ENCODE measurements around the gene PCCA. TPM values are rescaled to one million over a fixed set of nuclear protein-coding genes. Genes with fewer than 3 reads are reported as not detected.

Gene PCCA
- total and polyA plus RNA-seq, 4 donors, result 30.1 to 160 (median 76.3) TPM

DNA sequence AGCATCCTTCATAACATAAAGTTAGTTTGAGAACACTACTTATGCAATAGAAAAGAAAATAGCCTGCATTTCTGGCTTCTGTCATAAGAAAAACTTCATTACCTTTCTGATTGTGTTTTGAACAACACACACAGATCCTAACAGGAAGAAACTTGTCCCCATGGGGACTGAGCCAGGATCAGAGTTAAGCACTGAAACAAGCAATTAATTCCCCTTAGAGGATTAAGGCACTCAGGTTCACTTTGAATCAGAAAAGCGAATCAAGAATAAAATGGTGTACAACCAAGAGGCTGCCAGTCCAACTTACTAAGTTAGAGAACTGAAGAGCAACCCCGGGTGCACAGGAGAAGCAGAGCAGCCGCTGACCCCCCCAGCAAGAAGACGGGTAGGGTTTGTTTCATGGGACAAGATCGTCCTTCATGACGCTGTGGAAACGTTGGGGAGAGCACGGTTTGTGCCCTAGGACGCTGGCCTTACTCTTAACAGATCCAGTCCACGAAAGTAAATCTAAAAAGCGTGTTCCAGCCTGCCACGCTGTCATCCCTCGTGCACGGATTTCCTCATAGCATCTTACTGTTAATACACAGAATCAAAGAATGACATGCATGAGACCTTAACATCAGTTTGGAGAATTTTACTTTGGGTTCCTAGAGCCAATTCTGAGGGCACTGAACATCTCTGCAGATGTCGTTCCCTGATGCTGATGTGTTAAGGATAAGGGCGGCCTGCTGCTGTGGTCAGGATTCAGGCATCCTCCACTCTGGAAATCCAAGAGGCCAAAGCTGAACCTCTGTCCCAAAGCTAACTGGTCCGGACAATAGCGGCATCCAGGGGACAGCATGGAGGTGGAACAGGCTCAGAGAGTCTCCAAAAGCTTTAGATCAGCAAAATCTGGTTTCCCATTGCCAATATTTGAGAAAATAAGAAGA, 453.3 kb downstream of the PCCA start:
- no peaks in the 10 kb centered on the region for H3K27me3 ChIP-seq (ENCODE audit: control insufficient read depth in 4 of 4, insufficient read depth in 4 of 4, low read length in 3 of 4)
- H3K9ac ChIP-seq (ENCODE audit: low read depth in 1 of 2, low read length in 2 of 2), result no peak overlapping the region
- 97% methylated on average over 18 of the region's 18 CpGs for WGBS
- H3K4me3 ChIP-seq (ENCODE audit: low read depth in 1 of 3, low read length in 3 of 3), result no peak overlapping the region
- H3K4me1 ChIP-seq (ENCODE audit: control insufficient read depth in 4 of 4, insufficient read depth in 4 of 4, low read length in 3 of 4), result peaks cover 3 to 31% (median 21%) of the 10 kb centered on the region in 4 donors
- no peak for TF ChIP-seq HNF4G (IDR thresholded peaks at IDR 0.05)
- no peak for TF ChIP-seq NR2F2 (IDR thresholded peaks at IDR 0.05)
- no peak for TF ChIP-seq JUND (IDR thresholded peaks at IDR 0.05)
- TF ChIP-seq, protein P1, sequence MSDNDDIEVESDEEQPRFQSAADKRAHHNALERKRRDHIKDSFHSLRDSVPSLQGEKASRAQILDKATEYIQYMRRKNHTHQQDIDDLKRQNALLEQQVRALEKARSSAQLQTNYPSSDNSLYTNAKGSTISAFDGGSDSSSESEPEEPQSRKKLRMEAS (IDR thresholded peaks at IDR 0.05), result no peak
- TF ChIP-seq EGR1 (IDR thresholded peaks at IDR 0.05; ENCODE audit: low read depth in 2 of 2), result no peak
- no peak for TF ChIP-seq TAF1 (conservative IDR thresholded peaks at IDR 0.05)
- no peak for TF ChIP-seq RAD21 (IDR thresholded peaks at IDR 0.05)
- no peak for TF ChIP-seq SP1 (IDR thresholded peaks at IDR 0.05)
- TF ChIP-seq RXRA (IDR thresholded peaks at IDR 0.05), result no peak
- no peak for TF ChIP-seq GABPA (IDR thresholded peaks at IDR 0.05 in 1 of 2, conservative IDR thresholded peaks at IDR 0.05 in 1 of 2)
- TF ChIP-seq, protein P2, sequence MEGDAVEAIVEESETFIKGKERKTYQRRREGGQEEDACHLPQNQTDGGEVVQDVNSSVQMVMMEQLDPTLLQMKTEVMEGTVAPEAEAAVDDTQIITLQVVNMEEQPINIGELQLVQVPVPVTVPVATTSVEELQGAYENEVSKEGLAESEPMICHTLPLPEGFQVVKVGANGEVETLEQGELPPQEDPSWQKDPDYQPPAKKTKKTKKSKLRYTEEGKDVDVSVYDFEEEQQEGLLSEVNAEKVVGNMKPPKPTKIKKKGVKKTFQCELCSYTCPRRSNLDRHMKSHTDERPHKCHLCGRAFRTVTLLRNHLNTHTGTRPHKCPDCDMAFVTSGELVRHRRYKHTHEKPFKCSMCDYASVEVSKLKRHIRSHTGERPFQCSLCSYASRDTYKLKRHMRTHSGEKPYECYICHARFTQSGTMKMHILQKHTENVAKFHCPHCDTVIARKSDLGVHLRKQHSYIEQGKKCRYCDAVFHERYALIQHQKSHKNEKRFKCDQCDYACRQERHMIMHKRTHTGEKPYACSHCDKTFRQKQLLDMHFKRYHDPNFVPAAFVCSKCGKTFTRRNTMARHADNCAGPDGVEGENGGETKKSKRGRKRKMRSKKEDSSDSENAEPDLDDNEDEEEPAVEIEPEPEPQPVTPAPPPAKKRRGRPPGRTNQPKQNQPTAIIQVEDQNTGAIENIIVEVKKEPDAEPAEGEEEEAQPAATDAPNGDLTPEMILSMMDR (IDR thresholded peaks at IDR 0.05; ENCODE audit: low read depth, low read length, missing input control), result no peak
- TF ChIP-seq FOXA2 (IDR thresholded peaks at IDR 0.05), result no peak
- DNase-seq (ENCODE audit: low spot score), result no peak
- no peaks in the 10 kb centered on the region for H3K36me3 ChIP-seq (ENCODE audit: control insufficient read depth in 4 of 4, insufficient read depth in 3 of 4, low read depth in 1 of 4, low read length in 3 of 4)
- no peak overlapping the region for H3K27ac ChIP-seq (ENCODE audit: low read depth in 1 of 2, low read length in 2 of 2)
- no peaks in the 10 kb centered on the region for H3K9me3 ChIP-seq (ENCODE audit: control insufficient read depth in 4 of 4, low read length in 3 of 4)

DNA sequence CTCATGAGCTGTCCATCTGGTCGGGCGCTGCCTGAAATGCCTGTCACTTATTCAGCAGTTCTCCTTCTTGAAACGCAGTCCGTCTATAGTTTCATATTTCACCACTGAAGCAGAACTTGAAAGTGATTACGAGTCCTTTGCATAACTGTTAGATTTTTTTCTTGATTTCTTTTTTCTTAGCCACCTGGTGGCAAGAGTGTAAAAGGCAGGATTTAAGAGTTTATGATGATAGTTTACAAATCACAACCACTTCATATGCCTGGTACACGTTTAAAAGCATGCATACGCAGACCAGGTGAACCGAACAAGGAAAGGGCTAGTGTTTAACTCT, 453.9 kb downstream of the PCCA start:
- Histone ChIP-seq H3K4me1 (ENCODE audit: control insufficient read depth in 4 of 4, insufficient read depth in 4 of 4, low read length in 3 of 4) (peaks cover 3 to 35% (median 26%) of the 10 kb centered on the region in 4 donors), H3K27ac (ENCODE audit: low read depth in 1 of 2, low read length in 2 of 2) (no peak overlapping the region), H3K9me3 (ENCODE audit: control insufficient read depth in 4 of 4, low read length in 3 of 4) (no peaks in the 10 kb centered on the region), H3K4me3 (ENCODE audit: low read depth in 1 of 3, low read length in 3 of 3) (no peak overlapping the region), H3K36me3 (ENCODE audit: control insufficient read depth in 4 of 4, insufficient read depth in 3 of 4, low read depth in 1 of 4, low read length in 3 of 4) (no peaks in the 10 kb centered on the region), H3K27me3 (ENCODE audit: control insufficient read depth in 4 of 4, insufficient read depth in 4 of 4, low read length in 3 of 4) (no peaks in the 10 kb centered on the region), H3K9ac (ENCODE audit: low read depth in 1 of 2, low read length in 2 of 2) (no peak overlapping the region)
- TF ChIP-seq RAD21 (IDR thresholded peaks at IDR 0.05), result peak; percentile 54 to 76
- TF ChIP-seq, protein P2 (IDR thresholded peaks at IDR 0.05; ENCODE audit: low read depth, low read length, missing input control), result peak; percentile 42
- TF ChIP-seq, protein P3, sequence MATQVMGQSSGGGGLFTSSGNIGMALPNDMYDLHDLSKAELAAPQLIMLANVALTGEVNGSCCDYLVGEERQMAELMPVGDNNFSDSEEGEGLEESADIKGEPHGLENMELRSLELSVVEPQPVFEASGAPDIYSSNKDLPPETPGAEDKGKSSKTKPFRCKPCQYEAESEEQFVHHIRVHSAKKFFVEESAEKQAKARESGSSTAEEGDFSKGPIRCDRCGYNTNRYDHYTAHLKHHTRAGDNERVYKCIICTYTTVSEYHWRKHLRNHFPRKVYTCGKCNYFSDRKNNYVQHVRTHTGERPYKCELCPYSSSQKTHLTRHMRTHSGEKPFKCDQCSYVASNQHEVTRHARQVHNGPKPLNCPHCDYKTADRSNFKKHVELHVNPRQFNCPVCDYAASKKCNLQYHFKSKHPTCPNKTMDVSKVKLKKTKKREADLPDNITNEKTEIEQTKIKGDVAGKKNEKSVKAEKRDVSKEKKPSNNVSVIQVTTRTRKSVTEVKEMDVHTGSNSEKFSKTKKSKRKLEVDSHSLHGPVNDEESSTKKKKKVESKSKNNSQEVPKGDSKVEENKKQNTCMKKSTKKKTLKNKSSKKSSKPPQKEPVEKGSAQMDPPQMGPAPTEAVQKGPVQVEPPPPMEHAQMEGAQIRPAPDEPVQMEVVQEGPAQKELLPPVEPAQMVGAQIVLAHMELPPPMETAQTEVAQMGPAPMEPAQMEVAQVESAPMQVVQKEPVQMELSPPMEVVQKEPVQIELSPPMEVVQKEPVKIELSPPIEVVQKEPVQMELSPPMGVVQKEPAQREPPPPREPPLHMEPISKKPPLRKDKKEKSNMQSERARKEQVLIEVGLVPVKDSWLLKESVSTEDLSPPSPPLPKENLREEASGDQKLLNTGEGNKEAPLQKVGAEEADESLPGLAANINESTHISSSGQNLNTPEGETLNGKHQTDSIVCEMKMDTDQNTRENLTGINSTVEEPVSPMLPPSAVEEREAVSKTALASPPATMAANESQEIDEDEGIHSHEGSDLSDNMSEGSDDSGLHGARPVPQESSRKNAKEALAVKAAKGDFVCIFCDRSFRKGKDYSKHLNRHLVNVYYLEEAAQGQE (IDR thresholded peaks at IDR 0.05), result no peak
- no peak for TF ChIP-seq NR2F2 (IDR thresholded peaks at IDR 0.05)
- no peak for DNase-seq (ENCODE audit: low spot score)
- 51% methylated on average over 8 of the region's 8 CpGs for WGBS

All from liver (tissue), 9 donors.